ENCODE measurements around the gene PTP4A1.

DNA sequence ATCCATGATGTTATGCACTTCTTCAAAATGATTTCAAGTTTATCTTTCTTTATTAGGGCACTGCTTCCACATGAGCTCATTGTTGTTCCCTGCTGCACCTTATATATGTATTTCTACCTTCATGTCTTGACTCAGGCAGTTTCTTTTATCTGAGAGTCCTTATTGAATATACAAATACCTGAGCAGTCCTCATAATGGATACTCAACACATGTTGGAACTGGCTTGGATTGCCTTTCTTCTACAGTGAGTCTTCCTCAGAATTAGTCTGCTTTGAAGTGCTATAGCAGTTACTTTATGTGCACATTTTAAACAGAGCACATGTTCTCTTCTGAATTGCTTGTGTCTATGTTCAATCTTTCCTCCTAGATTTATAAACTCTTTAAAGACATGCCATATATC is 45.3 kb upstream of the PTP4A1 start:
- TF ChIP-seq, protein P1, sequence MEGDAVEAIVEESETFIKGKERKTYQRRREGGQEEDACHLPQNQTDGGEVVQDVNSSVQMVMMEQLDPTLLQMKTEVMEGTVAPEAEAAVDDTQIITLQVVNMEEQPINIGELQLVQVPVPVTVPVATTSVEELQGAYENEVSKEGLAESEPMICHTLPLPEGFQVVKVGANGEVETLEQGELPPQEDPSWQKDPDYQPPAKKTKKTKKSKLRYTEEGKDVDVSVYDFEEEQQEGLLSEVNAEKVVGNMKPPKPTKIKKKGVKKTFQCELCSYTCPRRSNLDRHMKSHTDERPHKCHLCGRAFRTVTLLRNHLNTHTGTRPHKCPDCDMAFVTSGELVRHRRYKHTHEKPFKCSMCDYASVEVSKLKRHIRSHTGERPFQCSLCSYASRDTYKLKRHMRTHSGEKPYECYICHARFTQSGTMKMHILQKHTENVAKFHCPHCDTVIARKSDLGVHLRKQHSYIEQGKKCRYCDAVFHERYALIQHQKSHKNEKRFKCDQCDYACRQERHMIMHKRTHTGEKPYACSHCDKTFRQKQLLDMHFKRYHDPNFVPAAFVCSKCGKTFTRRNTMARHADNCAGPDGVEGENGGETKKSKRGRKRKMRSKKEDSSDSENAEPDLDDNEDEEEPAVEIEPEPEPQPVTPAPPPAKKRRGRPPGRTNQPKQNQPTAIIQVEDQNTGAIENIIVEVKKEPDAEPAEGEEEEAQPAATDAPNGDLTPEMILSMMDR (IDR thresholded peaks at IDR 0.05; ENCODE audit: insufficient read depth, low read length) = no peak
- no peak for TF ChIP-seq POLR2AphosphoS5 (IDR thresholded peaks at IDR 0.05; ENCODE audit: low read depth)
- TF ChIP-seq, protein P2, sequence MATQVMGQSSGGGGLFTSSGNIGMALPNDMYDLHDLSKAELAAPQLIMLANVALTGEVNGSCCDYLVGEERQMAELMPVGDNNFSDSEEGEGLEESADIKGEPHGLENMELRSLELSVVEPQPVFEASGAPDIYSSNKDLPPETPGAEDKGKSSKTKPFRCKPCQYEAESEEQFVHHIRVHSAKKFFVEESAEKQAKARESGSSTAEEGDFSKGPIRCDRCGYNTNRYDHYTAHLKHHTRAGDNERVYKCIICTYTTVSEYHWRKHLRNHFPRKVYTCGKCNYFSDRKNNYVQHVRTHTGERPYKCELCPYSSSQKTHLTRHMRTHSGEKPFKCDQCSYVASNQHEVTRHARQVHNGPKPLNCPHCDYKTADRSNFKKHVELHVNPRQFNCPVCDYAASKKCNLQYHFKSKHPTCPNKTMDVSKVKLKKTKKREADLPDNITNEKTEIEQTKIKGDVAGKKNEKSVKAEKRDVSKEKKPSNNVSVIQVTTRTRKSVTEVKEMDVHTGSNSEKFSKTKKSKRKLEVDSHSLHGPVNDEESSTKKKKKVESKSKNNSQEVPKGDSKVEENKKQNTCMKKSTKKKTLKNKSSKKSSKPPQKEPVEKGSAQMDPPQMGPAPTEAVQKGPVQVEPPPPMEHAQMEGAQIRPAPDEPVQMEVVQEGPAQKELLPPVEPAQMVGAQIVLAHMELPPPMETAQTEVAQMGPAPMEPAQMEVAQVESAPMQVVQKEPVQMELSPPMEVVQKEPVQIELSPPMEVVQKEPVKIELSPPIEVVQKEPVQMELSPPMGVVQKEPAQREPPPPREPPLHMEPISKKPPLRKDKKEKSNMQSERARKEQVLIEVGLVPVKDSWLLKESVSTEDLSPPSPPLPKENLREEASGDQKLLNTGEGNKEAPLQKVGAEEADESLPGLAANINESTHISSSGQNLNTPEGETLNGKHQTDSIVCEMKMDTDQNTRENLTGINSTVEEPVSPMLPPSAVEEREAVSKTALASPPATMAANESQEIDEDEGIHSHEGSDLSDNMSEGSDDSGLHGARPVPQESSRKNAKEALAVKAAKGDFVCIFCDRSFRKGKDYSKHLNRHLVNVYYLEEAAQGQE (IDR thresholded peaks at IDR 0.05; ENCODE audit: insufficient replicate concordance, low read depth) = no peak
- TF ChIP-seq SPI1 (IDR thresholded peaks at IDR 0.05; ENCODE audit: borderline replicate concordance, low read depth) = no peak
